ENCODE data around the gene SMCO1.

The SMCO1 gene, protein sequence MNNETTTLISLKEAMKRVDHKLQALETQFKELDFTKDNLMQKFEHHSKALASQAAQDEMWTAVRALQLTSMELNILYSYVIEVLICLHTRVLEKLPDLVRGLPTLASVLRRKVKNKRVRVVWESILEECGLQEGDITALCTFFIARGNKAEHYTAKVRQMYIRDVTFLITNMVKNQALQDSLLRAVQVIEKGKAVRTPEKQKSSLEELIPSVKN

DNA sequence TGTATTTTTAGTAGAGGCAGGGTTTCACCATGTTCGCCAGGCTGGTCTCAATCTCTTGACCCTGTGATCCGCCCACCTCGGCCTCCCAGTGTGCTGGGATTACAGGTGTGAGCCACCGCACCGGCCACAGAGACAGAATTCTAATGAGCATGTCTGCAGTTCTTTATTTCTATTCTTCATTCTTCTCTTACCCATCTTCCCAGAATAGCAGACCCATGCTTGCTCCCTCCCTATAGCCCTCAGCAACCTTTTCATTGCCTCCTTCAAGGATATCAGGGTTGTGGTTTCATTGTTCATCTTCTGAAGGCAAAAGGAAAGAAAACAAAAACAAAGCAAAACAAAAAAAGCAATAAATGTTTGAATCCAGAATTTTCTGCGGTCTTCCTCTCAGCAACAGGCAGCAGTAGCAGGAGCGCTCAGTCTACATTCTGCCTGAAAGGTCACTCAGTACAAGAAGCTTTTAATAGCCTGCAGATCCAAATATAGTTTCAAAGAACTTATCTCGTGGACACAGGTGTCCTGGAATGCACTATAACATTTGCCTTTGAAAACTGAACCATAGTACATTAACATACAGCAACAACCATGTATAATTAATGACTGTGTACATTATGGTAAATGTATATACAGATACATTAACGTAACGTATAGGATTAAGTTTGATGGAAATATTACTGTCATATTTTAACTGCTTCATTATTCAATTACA lies at the start of gene SMCO1:
Gene SMCO1, minus strand, starts transcription at position 434 of the 709 bp plus-strand sequence. Its CDS starts 137 bp downstream, at position 297.
- TF ChIP-seq, protein P1, sequence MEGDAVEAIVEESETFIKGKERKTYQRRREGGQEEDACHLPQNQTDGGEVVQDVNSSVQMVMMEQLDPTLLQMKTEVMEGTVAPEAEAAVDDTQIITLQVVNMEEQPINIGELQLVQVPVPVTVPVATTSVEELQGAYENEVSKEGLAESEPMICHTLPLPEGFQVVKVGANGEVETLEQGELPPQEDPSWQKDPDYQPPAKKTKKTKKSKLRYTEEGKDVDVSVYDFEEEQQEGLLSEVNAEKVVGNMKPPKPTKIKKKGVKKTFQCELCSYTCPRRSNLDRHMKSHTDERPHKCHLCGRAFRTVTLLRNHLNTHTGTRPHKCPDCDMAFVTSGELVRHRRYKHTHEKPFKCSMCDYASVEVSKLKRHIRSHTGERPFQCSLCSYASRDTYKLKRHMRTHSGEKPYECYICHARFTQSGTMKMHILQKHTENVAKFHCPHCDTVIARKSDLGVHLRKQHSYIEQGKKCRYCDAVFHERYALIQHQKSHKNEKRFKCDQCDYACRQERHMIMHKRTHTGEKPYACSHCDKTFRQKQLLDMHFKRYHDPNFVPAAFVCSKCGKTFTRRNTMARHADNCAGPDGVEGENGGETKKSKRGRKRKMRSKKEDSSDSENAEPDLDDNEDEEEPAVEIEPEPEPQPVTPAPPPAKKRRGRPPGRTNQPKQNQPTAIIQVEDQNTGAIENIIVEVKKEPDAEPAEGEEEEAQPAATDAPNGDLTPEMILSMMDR (IDR thresholded peaks at IDR 0.05; ENCODE audit: low read depth, low read length), result no peak
- no peak for DNase-seq (ENCODE audit: extremely low read depth, low read depth)

DNA sequence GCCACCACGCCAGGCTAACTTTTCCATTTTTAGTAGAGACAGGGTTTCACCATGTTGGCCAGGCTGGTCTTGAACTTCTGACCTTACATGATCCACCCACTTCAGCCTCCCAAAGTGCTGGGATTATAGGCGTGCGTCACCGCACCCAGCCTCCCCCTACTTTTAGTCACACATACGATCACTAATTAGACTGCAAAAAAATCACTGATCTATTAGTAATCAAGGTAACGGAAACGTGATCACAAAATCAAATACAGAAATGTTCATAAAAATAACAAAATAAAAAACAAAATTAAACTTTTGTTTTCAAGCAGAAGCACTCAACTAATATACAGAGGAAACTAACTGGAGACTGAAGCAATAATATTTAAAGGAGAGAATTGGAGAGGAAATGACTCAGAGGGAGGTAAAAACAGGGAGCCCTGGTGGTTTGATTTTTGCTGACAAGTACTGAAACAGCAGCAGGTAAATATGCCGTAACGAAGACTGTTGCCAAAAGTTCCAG lies 48.6 kb upstream of the SMCO1 start:
- TF ChIP-seq, protein P1 (IDR thresholded peaks at IDR 0.05; ENCODE audit: low read depth, low read length), result no peak
- DNase-seq (ENCODE audit: extremely low read depth, low read depth), result no peak

DNA sequence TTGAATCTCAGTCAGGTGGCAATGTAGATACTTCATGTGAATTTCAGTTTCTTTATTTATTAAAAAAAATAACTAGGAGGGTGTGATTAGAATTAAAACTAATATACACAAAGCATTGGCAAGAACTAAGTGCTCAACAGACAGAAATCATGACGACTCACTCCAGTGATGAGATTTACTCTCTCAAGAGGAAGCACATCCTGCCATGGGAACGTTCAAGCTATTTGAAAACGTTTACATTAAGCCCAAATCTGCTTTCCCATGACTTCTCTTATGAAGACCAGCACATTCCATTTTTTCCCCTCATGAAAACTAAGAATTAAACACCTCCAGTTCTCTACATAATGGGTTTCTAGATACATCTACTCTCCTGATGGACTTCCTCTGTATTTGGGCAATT lies 44.7 kb upstream of the SMCO1 start:
- TF ChIP-seq, protein P1 (IDR thresholded peaks at IDR 0.05; ENCODE audit: low read depth, low read length), result no peak
- DNase-seq (ENCODE audit: extremely low read depth, low read depth), result no peak

DNA sequence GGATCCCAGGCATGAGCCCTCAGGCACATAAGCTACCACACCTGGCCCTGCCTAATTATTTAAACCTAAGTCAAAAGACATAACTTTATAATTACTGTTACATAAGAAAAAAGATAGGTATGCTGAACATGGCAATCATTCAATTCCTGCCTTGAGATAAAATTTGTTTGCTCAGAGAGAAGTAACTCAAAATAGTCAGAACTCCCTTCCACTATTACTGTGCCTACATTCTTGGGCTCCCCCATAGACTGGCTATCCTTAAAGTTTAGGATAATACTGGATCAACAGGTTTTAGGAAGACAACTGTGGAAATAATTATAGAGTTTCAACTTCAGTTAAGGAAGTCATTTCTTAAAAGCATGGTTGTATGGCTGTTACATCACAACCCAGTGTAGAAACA lies 43.3 kb upstream of the SMCO1 start:
- TF ChIP-seq, protein P1 (IDR thresholded peaks at IDR 0.05; ENCODE audit: low read depth, low read length), result no peak
- DNase-seq (ENCODE audit: extremely low read depth, low read depth), result no peak

DNA sequence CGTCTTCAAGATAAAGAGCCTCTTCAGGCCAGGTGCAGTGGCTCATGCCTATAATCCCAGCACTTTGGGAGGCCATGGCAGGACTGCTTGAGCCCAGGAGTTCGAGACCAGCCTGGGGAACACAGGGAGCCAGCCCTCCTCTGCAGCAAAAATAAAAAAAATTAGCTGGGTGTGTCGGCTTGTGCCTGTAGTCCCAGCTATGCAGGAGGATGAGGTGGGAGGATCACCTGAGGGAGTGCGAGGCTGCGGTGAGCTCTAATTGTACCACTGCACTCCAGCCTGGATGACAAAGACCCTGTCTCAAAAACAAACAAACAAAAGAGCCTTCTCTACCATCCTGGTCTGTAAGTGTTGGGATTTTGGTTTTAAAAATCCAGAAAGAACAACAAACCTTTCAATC lies 42.1 kb upstream of the SMCO1 start:
- TF ChIP-seq, protein P1 (IDR thresholded peaks at IDR 0.05; ENCODE audit: low read depth, low read length), result no peak
- no peak for DNase-seq (ENCODE audit: extremely low read depth, low read depth)

DNA sequence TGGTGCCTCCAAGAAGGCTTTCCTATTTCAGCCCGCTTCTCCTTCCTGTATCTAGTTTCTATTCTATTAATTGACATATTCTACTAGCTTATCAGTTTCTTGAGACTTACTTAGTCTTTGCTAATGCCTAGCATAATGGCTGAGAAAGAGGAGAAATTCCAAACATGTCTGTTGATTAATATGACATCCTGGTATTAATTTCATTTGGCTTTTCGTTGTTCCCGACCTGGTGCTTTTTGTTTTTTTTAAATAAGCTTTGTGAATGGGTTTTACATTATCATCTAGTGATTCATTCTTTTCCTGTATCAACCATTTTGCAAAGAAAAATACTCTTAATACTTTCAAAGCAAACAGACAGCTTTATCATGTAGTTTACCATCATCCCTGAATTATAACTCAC lies 40.1 kb upstream of the SMCO1 start:
- TF ChIP-seq, protein P1 (IDR thresholded peaks at IDR 0.05; ENCODE audit: low read depth, low read length), result no peak
- DNase-seq (ENCODE audit: extremely low read depth, low read depth), result no peak

DNA sequence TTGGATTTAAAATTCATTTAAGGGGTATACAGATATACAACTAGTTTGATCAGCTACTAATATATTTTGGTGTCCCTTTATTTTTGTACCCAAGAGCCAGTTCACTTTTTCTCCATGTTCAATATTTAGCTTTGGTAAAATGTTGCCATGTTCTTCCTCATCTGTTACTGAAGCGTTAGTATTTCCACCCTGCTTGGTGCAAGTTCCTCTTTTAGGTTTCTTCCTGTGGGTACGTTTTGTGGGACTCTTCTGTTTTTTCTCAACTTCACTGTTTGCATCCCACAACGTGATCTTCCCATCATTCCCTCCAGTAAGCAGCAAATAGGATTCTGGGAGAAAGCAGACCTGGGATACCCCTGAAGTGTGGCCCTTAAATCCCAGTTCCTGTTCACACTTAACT lies 39.1 kb upstream of the SMCO1 start:
- no peak for DNase-seq (ENCODE audit: extremely low read depth, low read depth)

More for the DNA sequence above, 39.1 kb upstream of the SMCO1 start:
- TF ChIP-seq, protein P1 (IDR thresholded peaks at IDR 0.05; ENCODE audit: low read depth, low read length), result no peak
